Adrenal gland (tissue), 5 donors: ENCODE measurements around the gene RAB9B.

Source experiments
- POLR2A ChIP-seq, 2 donors: fragments of 450-650 bp; IDR thresholded peaks; one replicate each; pipeline ENCODE4 v1.6.1; 2017; ENCODE audit warnings: antibody characterized with exemption in 2 of 2, mild to moderate bottlenecking in 2 of 2, moderate library complexity in 1 of 2
- TF ChIP-seq, protein P1 (sequence below), 6 experiments: fragments of 450-650 bp in 4 of 6; fragments of 200-600 bp in 2 of 6; sonication (generic) in 1 of 6; IDR thresholded peaks; 1 replicate in 5 of 6; 2 replicates in 1 of 6; pipeline versions ENCODE4 v1.5.1 to v1.8.0; 2016 to 2021; ENCODE audit warnings: antibody characterized with exemption in 6 of 6, mild to moderate bottlenecking in 2 of 6, moderate library complexity in 1 of 6
- donor health status: DM: no; HTN: no; CAD: no.

GRCh38 chrX:103879339-103879738 lies 47.3 kb upstream of the RAB9B start:
- TF ChIP-seq, protein P1, sequence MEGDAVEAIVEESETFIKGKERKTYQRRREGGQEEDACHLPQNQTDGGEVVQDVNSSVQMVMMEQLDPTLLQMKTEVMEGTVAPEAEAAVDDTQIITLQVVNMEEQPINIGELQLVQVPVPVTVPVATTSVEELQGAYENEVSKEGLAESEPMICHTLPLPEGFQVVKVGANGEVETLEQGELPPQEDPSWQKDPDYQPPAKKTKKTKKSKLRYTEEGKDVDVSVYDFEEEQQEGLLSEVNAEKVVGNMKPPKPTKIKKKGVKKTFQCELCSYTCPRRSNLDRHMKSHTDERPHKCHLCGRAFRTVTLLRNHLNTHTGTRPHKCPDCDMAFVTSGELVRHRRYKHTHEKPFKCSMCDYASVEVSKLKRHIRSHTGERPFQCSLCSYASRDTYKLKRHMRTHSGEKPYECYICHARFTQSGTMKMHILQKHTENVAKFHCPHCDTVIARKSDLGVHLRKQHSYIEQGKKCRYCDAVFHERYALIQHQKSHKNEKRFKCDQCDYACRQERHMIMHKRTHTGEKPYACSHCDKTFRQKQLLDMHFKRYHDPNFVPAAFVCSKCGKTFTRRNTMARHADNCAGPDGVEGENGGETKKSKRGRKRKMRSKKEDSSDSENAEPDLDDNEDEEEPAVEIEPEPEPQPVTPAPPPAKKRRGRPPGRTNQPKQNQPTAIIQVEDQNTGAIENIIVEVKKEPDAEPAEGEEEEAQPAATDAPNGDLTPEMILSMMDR (IDR thresholded peaks at IDR 0.05): no peak
- no peak for TF ChIP-seq POLR2A (IDR thresholded peaks at IDR 0.05)
